GM18505 (cell line): ENCODE data around the gene CHST11.

Experiments used
- ATAC-seq: cut with Tn5 transposase; IDR thresholded peaks from one replicate; pipeline ENCODE4 v1.9.1; 2021; ENCODE audit not compliant: unreplicated experiment
- POLR2A ChIP-seq: IDR thresholded peaks from 4 replicates; pipeline ENCODE4 v1.6.1; 2011; ENCODE audit warnings: borderline replicate concordance; ENCODE audit not compliant: insufficient read depth, insufficient read length; ENCODE audit errors: extremely low read depth

Gene CHST11

DNA sequence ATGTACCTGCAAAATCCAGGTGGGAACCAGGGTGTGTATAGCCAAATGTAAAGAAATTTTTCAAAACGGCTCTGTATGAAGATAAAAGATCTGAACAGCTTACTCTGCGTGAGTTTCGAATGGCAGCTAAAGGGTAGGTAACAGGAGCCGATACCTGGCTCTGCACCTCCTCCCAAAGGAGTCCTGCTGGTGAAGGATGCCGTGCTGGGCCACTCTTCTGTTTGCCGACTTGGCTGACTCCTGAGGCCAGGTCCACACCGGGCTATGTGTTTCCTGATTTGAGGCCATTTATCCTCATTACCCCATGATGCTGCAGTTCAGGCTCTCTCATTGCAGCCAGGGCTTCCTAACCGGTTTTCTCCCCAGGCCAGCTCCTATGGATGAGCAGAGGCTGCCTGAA, 256.7 kb downstream of the CHST11 start:
- no peak for ATAC-seq
- TF ChIP-seq POLR2A = no peak

DNA sequence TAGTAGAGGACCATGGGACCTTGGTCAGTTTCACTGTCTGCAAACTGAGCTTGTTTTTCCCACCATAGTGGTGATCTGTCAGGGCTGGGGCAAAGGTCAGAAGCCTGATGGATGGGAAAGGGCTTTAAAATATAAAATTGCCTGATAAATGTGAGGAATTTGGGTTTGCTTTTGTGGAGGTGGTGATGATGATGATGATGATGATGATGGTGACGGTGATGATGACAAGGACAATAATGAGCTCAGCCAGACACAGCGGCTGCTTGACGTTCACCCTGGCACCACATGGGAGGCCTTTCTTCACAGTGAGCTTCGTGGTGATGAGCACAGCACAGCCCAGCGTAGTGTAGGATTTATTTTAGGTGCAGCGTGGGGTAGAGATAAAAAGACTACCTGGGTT, 257.6 kb downstream of the CHST11 start:
- ATAC-seq = no peak
- no peak for TF ChIP-seq POLR2A

- ATAC-seq = no peak
- no peak for TF ChIP-seq POLR2A
Observed at GRCh38 chr12:104716172-104716571, 259.4 kb downstream of the CHST11 start.

DNA sequence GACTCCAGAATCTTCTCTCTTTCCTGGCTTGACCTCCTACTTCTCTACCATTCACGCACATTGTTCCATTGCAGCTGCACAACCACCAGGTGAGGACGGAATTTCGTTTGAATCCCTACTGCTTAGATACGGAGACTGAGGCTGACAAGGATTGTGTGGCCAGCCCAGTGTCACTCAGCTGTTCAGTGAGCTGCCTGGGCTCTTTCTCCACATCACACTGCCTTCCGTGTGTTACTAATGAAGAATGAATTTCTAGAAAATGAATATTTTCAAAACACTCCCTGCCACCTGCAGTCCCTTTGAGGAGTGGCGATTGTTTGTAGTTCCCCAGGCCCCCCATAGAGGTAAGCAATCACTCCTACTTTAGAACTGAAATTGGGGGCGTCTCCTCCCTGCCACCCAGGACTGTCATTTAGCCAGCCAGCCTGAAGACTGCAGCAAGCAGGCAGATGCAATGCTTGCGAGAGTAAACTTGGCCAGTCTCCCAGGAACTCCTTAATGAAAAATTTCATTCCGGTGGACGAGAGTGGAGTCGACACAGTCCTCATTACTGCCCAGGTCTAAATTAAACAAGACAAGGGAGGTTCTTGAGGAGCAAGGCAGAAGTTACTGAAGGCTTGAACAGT, 261.7 kb downstream of the CHST11 start:
- no peak for ATAC-seq
- TF ChIP-seq POLR2A = no peak

GRCh38 chr12:104719700-104720338, 263.1 kb downstream of the CHST11 start:
- no peak for TF ChIP-seq POLR2A

DNA sequence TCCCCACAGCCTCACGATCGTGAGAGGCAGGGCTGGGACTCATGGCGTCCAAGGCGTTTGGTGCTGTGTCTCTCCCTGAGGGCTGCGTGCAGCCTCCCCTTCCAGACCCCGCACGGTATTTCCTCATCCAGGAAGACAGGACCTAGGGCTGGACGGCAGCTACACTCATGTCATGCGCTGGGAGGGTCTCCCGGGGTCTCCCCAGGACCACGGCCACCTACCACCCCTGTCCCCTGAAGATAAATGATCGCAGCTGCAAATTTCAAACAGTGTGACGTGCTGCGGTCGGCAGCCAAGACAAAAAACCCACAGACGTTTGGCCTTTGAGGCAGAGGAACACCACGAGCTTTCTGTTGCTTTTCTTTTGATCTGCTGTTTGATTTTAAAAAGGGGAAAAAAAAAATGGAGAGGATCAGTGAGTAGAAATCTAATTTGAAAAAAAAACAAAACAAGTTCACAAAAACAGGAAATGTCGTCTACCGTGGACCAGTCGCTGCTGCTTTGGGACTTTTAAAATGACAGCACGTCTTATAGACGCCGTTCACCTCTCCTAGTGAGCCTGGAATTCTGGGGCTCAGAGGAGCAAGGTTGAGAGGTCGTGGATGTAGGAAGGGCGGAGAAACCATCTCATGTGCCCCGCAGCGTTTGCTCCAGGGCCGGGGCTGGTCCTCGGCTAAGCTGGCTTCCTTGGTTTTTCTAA, 263.7 kb downstream of the CHST11 start:
- no peak for ATAC-seq
- no peak for TF ChIP-seq POLR2A

More at GRCh38 chr12:104719700-104720338, 263.1 kb downstream of the CHST11 start:
- ATAC-seq = no peak

DNA sequence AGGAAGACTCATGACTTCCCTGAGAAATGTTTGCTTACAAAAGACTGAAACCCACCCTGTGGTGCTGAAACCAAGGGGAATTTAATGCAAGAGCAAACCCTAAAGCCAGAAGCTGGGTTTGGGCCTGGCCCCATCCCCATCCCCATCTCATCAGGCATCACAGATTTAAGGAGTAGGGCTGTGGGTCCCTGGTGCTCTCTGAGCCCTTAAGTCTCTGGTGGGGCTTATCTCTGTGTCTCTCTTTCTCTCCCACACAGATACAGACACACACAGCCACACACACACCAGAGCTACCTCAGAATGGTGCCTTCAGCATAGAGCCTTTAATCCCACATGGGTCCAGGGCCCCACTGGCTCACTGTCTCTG, 264.3 kb downstream of the CHST11 start:
- no peak for ATAC-seq
- no peak for TF ChIP-seq POLR2A

- no peak for TF ChIP-seq POLR2A
- no peak for ATAC-seq
Observed at GRCh38 chr12:104721936-104722335, 265.2 kb downstream of the CHST11 start.

DNA sequence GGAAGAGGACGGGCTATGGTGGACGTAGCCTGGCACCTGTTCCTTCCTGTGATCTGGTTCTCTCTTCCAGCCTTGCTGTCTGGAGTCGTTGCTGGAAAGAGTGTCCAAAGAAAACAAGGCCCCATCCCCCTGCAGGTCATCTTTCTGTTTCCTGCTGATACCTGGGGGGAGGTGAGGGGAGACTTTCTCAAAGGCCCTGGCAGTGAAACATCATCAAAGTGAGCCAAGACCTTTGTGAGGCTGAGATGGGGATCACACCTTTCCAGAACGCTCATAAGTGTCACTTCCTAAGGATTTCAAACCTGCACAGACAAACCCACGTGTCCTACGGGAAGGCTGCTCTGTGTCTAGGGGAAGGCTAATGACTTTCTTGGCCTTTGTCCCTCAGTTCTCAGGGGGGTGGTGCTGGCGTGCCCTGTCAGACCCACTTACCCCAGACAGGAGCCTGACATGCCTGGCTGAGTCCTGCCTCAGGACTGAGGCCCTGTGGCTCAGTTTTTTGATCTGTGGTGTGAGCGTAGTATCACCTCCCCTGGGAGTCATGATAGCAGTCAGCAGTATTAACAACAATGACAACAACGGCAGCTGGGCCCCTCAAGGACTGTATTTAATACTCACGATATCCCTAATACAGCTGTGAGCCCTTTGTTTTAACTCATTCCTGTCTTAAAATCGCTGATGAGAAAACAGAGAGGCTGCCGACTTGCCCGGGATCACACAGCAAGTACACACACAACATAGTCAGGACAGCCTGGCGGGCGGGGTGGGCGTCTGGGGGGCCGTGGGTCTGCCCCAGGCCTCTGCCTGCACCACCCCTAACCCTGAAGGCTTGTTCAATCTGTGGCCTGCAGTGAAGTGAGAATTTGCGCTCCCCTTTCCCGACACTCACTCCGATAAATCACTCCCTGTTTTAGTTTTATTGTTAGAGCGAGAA, 266.1 kb downstream of the CHST11 start:
- no peak for ATAC-seq

DNA sequence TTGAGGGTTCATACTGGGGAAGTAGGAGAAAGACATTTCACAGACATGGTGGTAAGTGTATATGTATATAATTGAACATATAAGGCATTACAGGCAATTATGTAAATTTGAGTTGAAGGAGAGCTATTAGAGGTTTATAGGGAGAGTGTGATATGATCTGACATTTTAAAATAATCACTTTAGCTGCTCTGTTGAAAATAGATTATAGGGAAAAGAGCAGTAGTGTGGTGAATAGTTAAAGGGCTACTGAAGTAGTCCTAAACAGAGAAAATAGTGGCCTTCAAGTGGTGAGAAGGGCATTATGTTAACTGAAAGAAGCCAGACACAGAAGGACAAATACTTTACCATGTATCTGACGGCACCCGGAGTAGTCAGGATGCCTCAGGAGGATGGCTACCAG, 267.1 kb downstream of the CHST11 start:
- no peak for ATAC-seq
- no peak for TF ChIP-seq POLR2A

More for the DNA sequence above, 266.1 kb downstream of the CHST11 start:
- TF ChIP-seq POLR2A = no peak

DNA sequence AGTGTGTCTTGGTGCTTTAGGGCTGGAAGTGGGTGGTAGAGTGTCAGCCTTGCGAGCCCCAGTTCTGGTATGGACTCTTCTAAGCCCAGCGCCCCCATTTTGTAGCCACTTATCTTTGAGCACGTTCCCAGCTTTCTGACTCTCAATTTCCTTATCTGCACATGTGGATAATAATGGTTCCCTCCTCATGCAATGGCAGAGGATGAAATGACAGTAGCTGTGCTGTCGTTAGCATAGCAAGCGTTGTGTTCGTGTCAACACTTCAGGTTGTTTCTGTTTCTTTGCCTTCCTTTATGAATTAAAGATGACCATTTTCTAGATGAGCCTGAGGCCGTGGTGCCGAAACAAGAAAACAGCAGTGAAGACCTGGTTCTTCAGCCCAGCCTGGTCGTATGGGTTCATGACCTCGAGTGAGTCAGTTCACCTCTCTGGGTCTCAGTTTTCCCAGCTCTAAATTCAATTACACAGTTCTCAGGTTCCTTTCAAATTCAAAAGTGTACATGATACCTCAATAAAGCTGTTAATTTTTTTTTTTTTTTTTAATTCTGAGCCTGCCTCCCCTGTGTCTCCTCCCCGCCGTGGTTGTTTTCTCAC, 268.3 kb downstream of the CHST11 start:
- ATAC-seq = no peak
- no peak for TF ChIP-seq POLR2A

GRCh38 chr12:104725610-104726009, 268.9 kb downstream of the CHST11 start:
- ATAC-seq = no peak
- no peak for TF ChIP-seq POLR2A
